Ascending aorta (tissue), 2 donors: ENCODE results near the gene VPS16. TPM values are rescaled to one million over a fixed set of nuclear protein-coding genes. Genes with fewer than 3 reads are reported as not detected.
A peak's percentile ranks its signal among the peaks of the same experiment; 100 is the strongest.
"Not testable (repeated sequence)": the region's sequence is repeated elsewhere in the genome, so short reads cannot be mapped to it uniquely, and the experiment has no call there.

Experiments used
- DNase-seq, 2 donors: peaks; one replicate each; pipeline ENCODE4 v3.0.0-alpha.2; 2019; ENCODE audit warnings: low spot score in 2 of 2
- H3K27ac ChIP-seq, 2 donors: fragments of 200-600 bp; sonication (generic); one replicate each; pipeline ENCODE4 v1.5.1; 2016 to 2017; ENCODE audit warnings: mild to moderate bottlenecking in 1 of 2
- H3K27me3 ChIP-seq: fragments of 200-600 bp; sonication (generic); one replicate; pipeline ENCODE4 v1.5.1; 2017
- H3K36me3 ChIP-seq, 2 donors: fragments of 200-600 bp; sonication (generic); one replicate each; pipeline ENCODE4 v1.5.1; 2016
- H3K4me1 ChIP-seq, 2 donors: fragments of 200-600 bp; sonication (generic); one replicate each; pipeline ENCODE4 v1.5.1; 2016 to 2017; ENCODE audit warnings: mild to moderate bottlenecking in 1 of 2
- H3K4me3 ChIP-seq, 2 donors: fragments of 200-600 bp; sonication (generic); one replicate each; pipeline ENCODE4 v1.5.1; 2016 to 2017; ENCODE audit warnings: mild to moderate bottlenecking in 1 of 2
- H3K9me3 ChIP-seq, 2 donors: fragments of 200-600 bp; sonication (generic); one replicate each; pipeline ENCODE4 v1.5.1; 2016
- intact Hi-C: fragments of 100-400 bp; cut with DNase I; formaldehyde crosslinking; loops from one replicate; pipeline ENCODE4 v1.15.1; 2023
- total RNA-seq: library from RNA; depleted of rRNA; stranded (reverse); fragments of >200 nt; gene quantifications from one replicate; pipeline ENCODE4 v1.1.0, GENCODE V29; 2016
- TF ChIP-seq, protein P1 (sequence below), 3 experiments: fragments of 200-600 bp in 2 of 3; fragments of 450-650 bp in 1 of 3; sonication (generic) in 2 of 3; IDR thresholded peaks; one replicate each; pipeline ENCODE4 v1.5.1; 2016 to 2019; ENCODE audit warnings: antibody characterized with exemption in 3 of 3, mild to moderate bottlenecking in 1 of 3, moderate library complexity in 1 of 3

VPS16 gene
- total RNA-seq, 1 donor from 2014 or later = 61.1 TPM

- no peaks in the 10 kb centered on the region for H3K36me3 ChIP-seq
- no peak overlapping the region for H3K27ac ChIP-seq
- no peaks in the 10 kb centered on the region for H3K4me1 ChIP-seq
- DNase-seq = peak in 1 of 2 donors; percentile 47
- no peak overlapping the region for H3K4me3 ChIP-seq
- H3K9me3 ChIP-seq = no peaks in the 10 kb centered on the region
- intact Hi-C loops = no loop called here
- TF ChIP-seq, protein P1, sequence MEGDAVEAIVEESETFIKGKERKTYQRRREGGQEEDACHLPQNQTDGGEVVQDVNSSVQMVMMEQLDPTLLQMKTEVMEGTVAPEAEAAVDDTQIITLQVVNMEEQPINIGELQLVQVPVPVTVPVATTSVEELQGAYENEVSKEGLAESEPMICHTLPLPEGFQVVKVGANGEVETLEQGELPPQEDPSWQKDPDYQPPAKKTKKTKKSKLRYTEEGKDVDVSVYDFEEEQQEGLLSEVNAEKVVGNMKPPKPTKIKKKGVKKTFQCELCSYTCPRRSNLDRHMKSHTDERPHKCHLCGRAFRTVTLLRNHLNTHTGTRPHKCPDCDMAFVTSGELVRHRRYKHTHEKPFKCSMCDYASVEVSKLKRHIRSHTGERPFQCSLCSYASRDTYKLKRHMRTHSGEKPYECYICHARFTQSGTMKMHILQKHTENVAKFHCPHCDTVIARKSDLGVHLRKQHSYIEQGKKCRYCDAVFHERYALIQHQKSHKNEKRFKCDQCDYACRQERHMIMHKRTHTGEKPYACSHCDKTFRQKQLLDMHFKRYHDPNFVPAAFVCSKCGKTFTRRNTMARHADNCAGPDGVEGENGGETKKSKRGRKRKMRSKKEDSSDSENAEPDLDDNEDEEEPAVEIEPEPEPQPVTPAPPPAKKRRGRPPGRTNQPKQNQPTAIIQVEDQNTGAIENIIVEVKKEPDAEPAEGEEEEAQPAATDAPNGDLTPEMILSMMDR (IDR thresholded peaks at IDR 0.05) = no peak
- H3K27me3 ChIP-seq = peaks cover 10% of the 10 kb centered on the region
These were observed 35.5 kb upstream of the VPS16 start for GRCh38 chr20:2804852-2805688.

DNA sequence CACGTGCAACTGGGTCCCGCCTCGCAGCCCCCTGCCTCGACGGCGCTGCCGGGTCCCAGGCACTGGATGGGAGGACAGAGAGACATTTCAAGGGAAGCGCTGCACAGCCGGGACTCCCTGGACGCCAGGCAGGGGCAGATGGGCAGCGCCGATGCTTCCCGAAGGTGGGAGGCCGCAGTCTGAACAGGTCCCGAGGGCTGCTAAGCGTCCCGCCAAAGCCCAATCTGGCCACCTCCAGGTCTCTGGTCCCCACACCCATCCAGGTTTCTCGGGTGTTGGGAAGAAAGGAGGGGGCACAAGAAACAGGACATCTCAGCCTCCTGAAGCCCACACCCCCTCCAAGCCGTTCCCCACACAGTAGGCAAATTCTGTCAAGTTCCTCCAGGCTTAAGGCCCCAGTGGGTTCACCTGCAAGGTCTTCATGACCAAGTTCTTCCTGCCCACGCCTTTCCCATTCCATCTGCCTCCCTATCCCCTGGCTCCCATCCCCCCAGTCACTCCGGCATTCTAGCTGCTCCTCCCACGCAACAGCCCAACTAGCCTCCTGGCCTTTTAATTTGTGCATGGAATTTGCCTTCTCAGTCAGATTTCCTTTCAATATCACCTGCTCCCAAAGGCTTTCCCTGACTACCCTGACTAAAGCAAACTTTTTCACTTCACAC, 34.7 kb upstream of the VPS16 start:
- H3K9me3 ChIP-seq = no peaks in the 10 kb centered on the region
- intact Hi-C loops = no loop called here
- H3K4me3 ChIP-seq = no peak overlapping the region
- H3K27ac ChIP-seq = no peak overlapping the region
- DNase-seq = no peak
- H3K36me3 ChIP-seq = no peaks in the 10 kb centered on the region
- H3K4me1 ChIP-seq = no peaks in the 10 kb centered on the region
- TF ChIP-seq, protein P1 (IDR thresholded peaks at IDR 0.05) = no peak
- H3K27me3 ChIP-seq = peaks cover 10% of the 10 kb centered on the region

DNA sequence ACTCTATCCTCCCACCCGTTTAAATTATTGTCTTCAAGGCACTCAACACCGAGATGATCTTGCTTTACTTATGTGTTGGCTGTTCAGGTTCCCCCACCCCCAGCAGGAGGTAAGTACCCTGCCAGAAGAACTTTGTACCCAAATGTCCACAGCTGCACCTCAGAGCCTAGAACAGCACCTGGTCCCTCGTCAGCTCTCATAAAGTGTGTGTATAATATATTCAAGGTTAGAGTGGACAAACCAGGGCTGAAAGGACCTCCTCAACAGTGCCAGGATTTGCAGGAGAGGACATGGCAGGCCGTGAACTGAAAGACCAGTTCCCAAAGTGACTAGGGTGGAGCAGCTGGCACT, 34.2 kb upstream of the VPS16 start:
- TF ChIP-seq, protein P1 (IDR thresholded peaks at IDR 0.05) = no peak
- no peak for DNase-seq
- Histone ChIP-seq H3K27ac (no peak overlapping the region), H3K4me1 (no peaks in the 10 kb centered on the region), H3K27me3 (peaks cover 6% of the 10 kb centered on the region), H3K36me3 (no peaks in the 10 kb centered on the region), H3K9me3 (no peaks in the 10 kb centered on the region), H3K4me3 (no peak overlapping the region)
- intact Hi-C loops = no loop called here

DNA sequence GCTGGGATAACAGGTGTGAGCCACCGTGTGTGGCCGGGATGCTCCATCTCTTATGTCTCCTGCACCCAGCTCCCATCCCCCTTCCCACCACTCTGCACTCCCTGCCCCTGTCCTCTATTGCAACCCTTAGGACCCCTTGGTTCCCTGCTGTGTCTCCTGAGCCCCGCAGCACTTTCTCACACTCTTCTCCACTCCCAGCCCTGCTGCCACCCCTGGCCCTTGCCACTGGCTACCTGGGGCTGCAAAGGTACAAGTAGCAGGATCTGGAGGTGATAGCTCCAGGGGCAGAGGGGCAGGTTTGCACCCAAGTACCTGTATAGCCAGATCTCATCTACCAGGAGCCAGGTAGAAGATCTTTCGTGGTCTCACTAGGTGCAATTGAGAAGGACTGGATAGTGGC, 33.5 kb upstream of the VPS16 start:
- H3K4me3 ChIP-seq = no peak overlapping the region
- H3K36me3 ChIP-seq = no peaks in the 10 kb centered on the region
- no peaks in the 10 kb centered on the region for H3K4me1 ChIP-seq
- TF ChIP-seq, protein P1 (IDR thresholded peaks at IDR 0.05) = no peak
- peaks cover 6% of the 10 kb centered on the region for H3K27me3 ChIP-seq
- DNase-seq = no peak
- H3K9me3 ChIP-seq = peaks cover 0 to 5% of the 10 kb centered on the region in 2 donors
- H3K27ac ChIP-seq = no peak overlapping the region
- intact Hi-C loops = no loop called here

DNA sequence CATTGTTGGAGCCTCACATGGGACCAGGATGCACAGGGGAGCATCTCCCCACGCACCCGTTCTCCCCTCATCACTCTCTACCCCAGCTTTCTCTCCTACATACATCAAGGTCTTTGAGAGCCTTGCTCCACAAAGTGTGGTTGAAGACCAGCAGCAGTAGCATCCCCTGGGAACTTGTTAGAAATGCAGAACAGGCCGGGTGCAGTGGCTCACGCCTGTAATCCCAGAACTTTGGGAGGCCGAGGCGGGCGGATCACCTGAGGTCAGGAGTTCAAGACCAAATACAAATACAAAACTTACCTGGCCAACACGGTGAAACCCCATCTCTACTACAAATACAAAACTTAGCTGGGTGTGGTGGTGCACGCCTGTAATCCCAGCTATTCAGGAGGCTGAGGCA, 32.6 kb upstream of the VPS16 start:
- H3K36me3 ChIP-seq, H3K4me1 ChIP-seq, H3K4me3 ChIP-seq, intact Hi-C loops, H3K27me3 ChIP-seq, H3K27ac ChIP-seq: not testable (repeated sequence)
- DNase-seq = peak in 1 of 2 donors; percentile 25
- peaks cover 0 to 13% of the 10 kb centered on the region in 2 donors for H3K9me3 ChIP-seq

GRCh38 chr20:2809690-2810089, 30.9 kb upstream of the VPS16 start:
- H3K36me3 ChIP-seq = no peaks in the 10 kb centered on the region
- H3K9me3 ChIP-seq = peaks cover 0 to 13% of the 10 kb centered on the region in 2 donors
- no peak for DNase-seq
- H3K4me3 ChIP-seq = no peak overlapping the region
- no peak overlapping the region for H3K27ac ChIP-seq
- TF ChIP-seq, protein P1 (IDR thresholded peaks at IDR 0.05) = no peak
- H3K27me3 ChIP-seq = peaks cover 6% of the 10 kb centered on the region
- intact Hi-C loops = no loop called here
- no peaks in the 10 kb centered on the region for H3K4me1 ChIP-seq
